Common myeloid progenitor, CD34-positive (primary cell): ENCODE measurements around the gene ABLIM2.
"Not testable (repeated sequence)": the region's sequence is repeated elsewhere in the genome, so short reads cannot be mapped to it uniquely, and the experiment has no call there.

Source experiments
- CTCF ChIA-PET: fragments of 350-600 bp; sonication (Branson Sonifier 250); formaldehyde crosslinking; loops from one replicate; lab custom pipeline; 2021; ENCODE audit warnings: antibody characterized with exemption; lab: Charles Lee
- POLR2A ChIA-PET: fragments of 350-600 bp; sonication (Branson Sonifier 250); formaldehyde crosslinking; loops from one replicate; lab custom pipeline; 2021; ENCODE audit warnings: antibody characterized with exemption; lab: Charles Lee
- DNase-seq, 3 donors: peaks; one replicate each; pipeline versions ENCODE4 v3.0.0 to v3.0.0-alpha.2; 2013
- H3K27ac ChIP-seq, 2 experiments: 1 replicate in 1 of 2; 2 replicates in 1 of 2; pipeline ENCODE4 v1.7.0; 2013; ENCODE audit warnings: inconsistent platforms in 2 of 2, low read length in 2 of 2, mild to moderate bottlenecking in 2 of 2, low read depth in 1 of 2, moderate library complexity in 1 of 2; ENCODE audit not compliant: severe bottlenecking in 2 of 2, insufficient read depth in 1 of 2, poor library complexity in 1 of 2
- H3K27me3 ChIP-seq, 5 experiments: replicated peaks in 2 of 5; 1 replicate in 3 of 5; 2 replicates in 2 of 5; pipeline versions ENCODE4 v1.6.1 to v1.7.0; 2013; ENCODE audit warnings: low read length in 4 of 5, mild to moderate bottlenecking in 2 of 5, moderate library complexity in 2 of 5, inconsistent platforms in 1 of 5; ENCODE audit not compliant: insufficient read depth in 5 of 5, control insufficient read depth in 4 of 5
- H3K36me3 ChIP-seq, 4 experiments: 1 replicate in 2 of 4; 2 replicates in 2 of 4; pipeline versions ENCODE4 v1.6.1 to v1.7.0; 2013; ENCODE audit warnings: low read length in 3 of 4, control low read depth in 1 of 4, mild to moderate bottlenecking in 1 of 4; ENCODE audit not compliant: control insufficient read depth in 4 of 4, insufficient read depth in 4 of 4
- H3K4me1 ChIP-seq, 4 experiments: 1 replicate in 3 of 4; 2 replicates in 1 of 4; pipeline versions ENCODE4 v1.6.1 to v1.7.1; 2013; ENCODE audit warnings: low read length in 3 of 4, mild to moderate bottlenecking in 3 of 4, control low read depth in 1 of 4, inconsistent platforms in 1 of 4, moderate library complexity in 1 of 4; ENCODE audit not compliant: control insufficient read depth in 4 of 4, insufficient read depth in 4 of 4; ENCODE audit errors: control extremely low read depth in 1 of 4
- H3K4me3 ChIP-seq, 7 experiments: 1 replicate in 4 of 7; 2 replicates in 3 of 7; pipeline versions ENCODE4 v1.5.1 to v1.7.0; 2013; ENCODE audit warnings: mild to moderate bottlenecking in 7 of 7, low read length in 6 of 7, moderate library complexity in 6 of 7, inconsistent platforms in 2 of 7, low read depth in 2 of 7, control low read depth in 1 of 7; ENCODE audit not compliant: insufficient read depth in 4 of 7, control insufficient read depth in 1 of 7; ENCODE audit errors: extremely low read depth in 1 of 7
- H3K9me3 ChIP-seq, 5 experiments: 1 replicate in 4 of 5; 2 replicates in 1 of 5; pipeline versions ENCODE4 v1.6.1 to v1.7.1; 2013; ENCODE audit warnings: low read length in 4 of 5, mild to moderate bottlenecking in 2 of 5, inconsistent platforms in 1 of 5, low read depth in 1 of 5, moderate library complexity in 1 of 5; ENCODE audit not compliant: control insufficient read depth in 4 of 5, insufficient read depth in 2 of 5; ENCODE audit errors: control extremely low read depth in 1 of 5
- WGBS: methylation state at CpG from one replicate; pipeline ENCODE4 v1.1.5; 2013; ENCODE audit not compliant: insufficient coverage; 5-methylcytosine and 5-hydroxymethylcytosine counted together

The ABLIM2 gene

DNA sequence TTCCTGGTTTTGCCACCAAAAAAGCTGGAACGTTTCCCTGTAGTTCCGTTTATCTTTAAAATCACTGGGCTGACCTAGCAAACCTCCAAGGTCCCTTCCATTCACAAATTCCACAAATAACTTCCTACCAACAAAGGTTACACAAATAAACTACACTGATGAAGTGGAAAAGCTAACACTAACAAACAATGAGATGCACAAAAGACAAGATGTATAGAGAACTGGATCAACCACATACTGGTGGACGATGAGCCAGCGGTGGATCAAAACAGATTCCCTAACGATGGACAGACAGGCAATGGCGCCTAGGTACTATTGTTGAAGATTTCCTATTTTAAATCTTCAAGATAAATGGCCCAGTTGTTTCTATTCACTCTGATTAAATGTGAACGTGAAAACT lies 234.4 kb downstream of the ABLIM2 start:
- ChIA-PET CTCF (no interaction called here), POLR2A (no interaction called here)
- no peaks in the 10 kb centered on the region for H3K36me3 ChIP-seq
- no peak overlapping the region for H3K27ac ChIP-seq
- peaks cover 0 to 4% (median 4%) of the 10 kb centered on the region in 5 experiments for H3K9me3 ChIP-seq
- 77% methylated on average over 7 of the region's 7 CpGs for WGBS
- no peak overlapping the region for H3K4me3 ChIP-seq
- peaks cover 2 to 37% (median 7%) of the 10 kb centered on the region in 5 experiments for H3K27me3 ChIP-seq
- no peak for DNase-seq
- H3K4me1 ChIP-seq = no peaks in the 10 kb centered on the region

DNA sequence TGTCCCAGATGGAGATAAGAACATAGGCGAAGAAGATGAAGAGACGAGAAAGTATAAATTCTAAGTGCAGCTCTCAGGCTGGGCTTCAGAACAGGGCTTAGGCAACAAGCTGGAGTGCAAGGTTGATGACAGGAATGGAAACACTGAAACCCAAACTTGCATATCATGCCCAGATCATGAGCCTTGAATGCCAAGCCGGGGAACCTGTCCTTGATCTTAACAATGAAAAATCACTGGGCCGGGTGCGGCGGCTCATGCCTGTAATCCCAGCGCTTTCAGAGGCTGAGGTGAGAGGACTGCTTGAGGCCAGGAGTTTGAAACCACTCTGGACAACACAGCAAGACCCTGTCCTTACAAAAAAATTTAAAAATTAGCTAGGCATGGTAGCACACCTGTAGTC lies 236.1 kb downstream of the ABLIM2 start:
- CTCF ChIA-PET = no interaction called here
- Histone ChIP-seq H3K4me1 (no peaks in the 10 kb centered on the region), H3K4me3 (no peak overlapping the region), H3K36me3 (no peaks in the 10 kb centered on the region), H3K27ac (no peak overlapping the region), H3K9me3 (peaks cover 0 to 4% (median 4%) of the 10 kb centered on the region in 5 experiments), H3K27me3 (peaks cover 2 to 26% (median 4%) of the 10 kb centered on the region in 5 experiments)
- no peak for DNase-seq
- POLR2A ChIA-PET = no interaction called here
- WGBS = 83% methylated on average over 6 of the region's 7 CpGs

DNA sequence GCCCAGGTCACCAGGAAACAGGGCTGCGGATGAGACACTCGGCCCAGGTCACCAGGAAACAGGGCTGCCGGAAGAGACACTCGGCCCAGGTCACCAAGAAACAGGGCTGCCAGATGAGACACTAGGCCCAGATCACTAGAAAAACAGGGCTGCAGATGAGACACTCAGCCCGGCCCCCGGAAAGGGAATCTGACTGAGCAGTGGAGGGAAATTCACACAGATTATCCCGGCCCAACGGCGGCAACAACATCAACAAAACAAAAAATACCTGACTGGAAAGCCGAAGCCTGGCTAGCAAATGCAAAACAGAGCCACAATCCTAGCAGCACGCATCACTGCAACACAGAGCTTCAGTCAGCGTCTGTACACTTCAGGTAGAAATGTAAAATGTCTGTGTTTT lies 239.6 kb downstream of the ABLIM2 start:
- CTCF ChIA-PET = no interaction called here
- WGBS = 97% methylated on average over 12 of the region's 12 CpGs
- POLR2A ChIA-PET = no interaction called here
- Histone ChIP-seq H3K27me3 (peaks cover 3 to 21% (median 6%) of the 10 kb centered on the region in 5 experiments), H3K4me3 (no peak overlapping the region), H3K27ac (no peak overlapping the region), H3K4me1 (no peaks in the 10 kb centered on the region), H3K36me3 (no peaks in the 10 kb centered on the region), H3K9me3 (no peaks in the 10 kb centered on the region)
- DNase-seq = no peak

DNA sequence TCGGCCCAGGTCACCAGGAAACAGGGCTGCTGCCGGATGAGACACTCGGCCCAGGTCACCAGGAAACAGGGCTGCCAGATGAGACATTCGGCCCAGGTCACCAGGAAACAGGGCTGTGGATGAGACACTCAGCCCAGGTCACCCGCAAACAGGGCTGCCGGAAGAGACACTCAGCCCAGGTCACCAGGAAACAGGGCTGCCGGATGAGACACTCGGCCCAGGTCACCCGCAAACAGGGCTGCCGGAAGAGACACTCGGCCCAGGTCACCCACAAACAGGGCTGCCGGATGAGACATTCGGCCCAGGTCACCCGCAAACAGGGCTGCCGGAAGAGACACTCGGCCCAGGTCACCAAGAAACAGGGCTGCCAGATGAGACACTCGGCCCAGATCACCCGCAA lies 240.4 kb downstream of the ABLIM2 start:
- H3K27ac ChIP-seq, H3K9me3 ChIP-seq, CTCF ChIA-PET, H3K4me3 ChIP-seq, DNase-seq, H3K4me1 ChIP-seq, H3K36me3 ChIP-seq, POLR2A ChIA-PET: not testable (repeated sequence)
- WGBS = 96% methylated on average over 17 of the region's 18 CpGs
- peaks cover 3 to 21% (median 6%) of the 10 kb centered on the region in 5 experiments for H3K27me3 ChIP-seq

DNA sequence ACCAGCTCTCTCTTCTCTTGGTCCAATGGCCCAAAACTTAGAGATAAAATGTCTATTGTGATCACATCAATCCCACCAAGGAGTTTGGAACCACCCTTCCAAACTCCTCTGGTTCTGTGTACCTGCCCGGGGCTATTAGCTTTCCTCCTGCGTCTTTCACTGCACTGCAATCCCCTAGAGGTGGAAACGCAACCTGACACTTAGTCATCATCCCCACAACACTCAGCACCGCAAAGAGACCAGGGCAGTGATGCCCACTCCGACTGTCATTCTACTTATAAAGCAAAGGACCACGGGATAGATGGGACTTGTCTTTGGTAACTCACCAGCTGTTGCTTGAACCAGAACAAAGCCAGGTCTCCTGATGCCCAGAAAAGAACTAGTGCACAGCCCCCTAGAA lies 240.9 kb downstream of the ABLIM2 start:
- H3K27ac ChIP-seq = no peak overlapping the region
- 95% methylated on average over 5 of the region's 6 CpGs for WGBS
- CTCF ChIA-PET = no interaction called here

DNA sequence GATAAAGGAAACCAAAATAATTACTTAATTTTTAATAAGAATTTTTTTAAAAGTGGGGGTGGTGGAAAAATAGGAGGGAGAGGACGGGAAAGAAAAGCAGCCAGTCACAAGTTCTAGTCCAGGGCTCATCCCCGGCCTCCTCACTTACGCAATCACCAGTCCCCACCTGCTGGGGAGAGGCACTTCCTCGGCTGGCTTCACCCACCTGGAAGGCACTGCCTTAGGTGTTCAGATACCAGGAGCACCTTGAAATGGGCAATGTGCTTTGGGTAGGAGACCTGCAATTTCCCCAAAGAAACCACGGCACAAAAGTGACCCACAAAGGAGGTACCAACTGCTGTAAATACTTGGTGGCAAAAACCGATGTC lies 242.8 kb downstream of the ABLIM2 start:
- Histone ChIP-seq H3K9me3 (no peaks in the 10 kb centered on the region), H3K36me3 (no peaks in the 10 kb centered on the region), H3K27me3 (peaks cover 3 to 42% (median 12%) of the 10 kb centered on the region in 5 experiments), H3K4me3 (no peak overlapping the region), H3K4me1 (no peaks in the 10 kb centered on the region), H3K27ac (no peak overlapping the region)
- ChIA-PET CTCF (interaction anchor here (0.8 kb wide), 1 partner anchor 73 kb away, joined by 3 read pairs; no protein-coding TSS in a partner anchor), POLR2A (interaction anchor here (0.6 kb wide), 1 partner anchor 88 kb away, joined by 4 read pairs; no protein-coding TSS in a partner anchor)
- no peak for DNase-seq
- 71% methylated on average over 5 of the region's 6 CpGs for WGBS

More for the DNA sequence above, 240.9 kb downstream of the ABLIM2 start:
- Histone ChIP-seq H3K9me3 (no peaks in the 10 kb centered on the region), H3K36me3 (no peaks in the 10 kb centered on the region), H3K27me3 (peaks cover 3 to 24% (median 6%) of the 10 kb centered on the region in 5 experiments), H3K4me1 (no peaks in the 10 kb centered on the region), H3K4me3 (no peak overlapping the region)
- POLR2A ChIA-PET = no interaction called here
- no peak for DNase-seq
